Neuron (in vitro differentiated cells): ENCODE measurements around the gene MIF.

Source experiments
- H2AFZ ChIP-seq: one replicate; pipeline ENCODE4 v1.6.1; 2013; ENCODE audit warnings: low read depth, mild to moderate bottlenecking, inconsistent platforms, low read length, moderate library complexity
- H3K27me3 ChIP-seq: one replicate; pipeline ENCODE4 v1.6.1; 2013; ENCODE audit warnings: low read length; ENCODE audit not compliant: insufficient read depth
- H3K36me3 ChIP-seq: one replicate; pipeline ENCODE4 v1.6.1; 2013; ENCODE audit warnings: low read length; ENCODE audit not compliant: insufficient read depth
- H3K4me1 ChIP-seq: one replicate; pipeline ENCODE4 v1.6.1; 2013; ENCODE audit warnings: low read length; ENCODE audit not compliant: insufficient read depth
- H3K4me3 ChIP-seq: 2 replicates; pipeline ENCODE4 v1.5.1; 2013; ENCODE audit warnings: mild to moderate bottlenecking, low read length, moderate library complexity
- H3K9me3 ChIP-seq: one replicate; pipeline ENCODE4 v1.6.1; 2013; ENCODE audit warnings: low read length

MIF gene

DNA sequence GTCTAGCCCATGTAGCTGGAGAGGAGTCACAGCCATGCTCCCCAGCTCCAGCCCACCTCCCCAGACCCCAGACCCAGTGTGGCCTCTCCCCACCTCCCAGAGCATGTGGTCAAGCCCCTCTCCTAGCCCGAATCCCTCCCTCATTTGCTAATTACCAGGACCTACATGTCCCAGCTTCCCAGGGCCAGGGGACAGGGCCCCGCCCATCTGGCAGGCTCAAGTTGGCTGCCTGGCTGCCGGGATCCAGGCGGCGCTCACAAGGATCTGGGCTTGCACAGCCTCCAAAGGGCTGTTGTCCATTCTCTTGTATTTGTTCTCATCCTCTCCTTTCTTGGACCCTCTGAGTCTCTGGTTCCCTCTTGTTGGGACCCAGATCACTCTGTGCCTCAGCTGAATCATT, 4.6 kb upstream of the MIF start:
- Histone ChIP-seq H3K4me3 (no peak overlapping the region), H3K9me3 (peaks cover 3% of the 10 kb centered on the region), H2AFZ (no peak overlapping the region)

DNA sequence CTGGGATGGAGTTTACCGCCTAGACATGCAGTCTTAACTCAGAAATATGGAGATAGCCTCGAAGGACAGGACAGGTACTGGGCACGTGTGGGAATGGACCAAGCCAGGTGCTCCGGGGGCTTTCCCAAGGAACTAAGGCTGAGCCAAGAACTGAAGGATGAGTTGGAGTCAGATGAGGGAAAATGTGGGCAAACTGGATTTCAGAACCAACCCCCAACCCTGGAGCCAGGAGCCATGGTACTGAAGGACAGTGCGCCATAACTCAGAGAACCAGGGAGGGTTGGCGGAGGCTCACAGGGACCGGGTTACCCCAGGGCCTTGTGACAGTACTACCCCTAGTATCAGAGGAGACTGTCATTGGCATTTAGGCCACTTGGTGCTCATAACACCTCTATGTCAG, 2.5 kb upstream of the MIF start:
- no peak overlapping the region for H2AFZ ChIP-seq
- H3K36me3 ChIP-seq = peaks cover 7% of the 10 kb centered on the region
- H3K9me3 ChIP-seq = peaks cover 3% of the 10 kb centered on the region
- no peak overlapping the region for H3K4me3 ChIP-seq
- H3K27me3 ChIP-seq = no peaks in the 10 kb centered on the region
- H3K4me1 ChIP-seq = peaks cover 9% of the 10 kb centered on the region

More for the DNA sequence above, 4.6 kb upstream of the MIF start:
- Histone ChIP-seq H3K36me3 (no peaks in the 10 kb centered on the region), H3K4me1 (no peaks in the 10 kb centered on the region), H3K27me3 (no peaks in the 10 kb centered on the region)

DNA sequence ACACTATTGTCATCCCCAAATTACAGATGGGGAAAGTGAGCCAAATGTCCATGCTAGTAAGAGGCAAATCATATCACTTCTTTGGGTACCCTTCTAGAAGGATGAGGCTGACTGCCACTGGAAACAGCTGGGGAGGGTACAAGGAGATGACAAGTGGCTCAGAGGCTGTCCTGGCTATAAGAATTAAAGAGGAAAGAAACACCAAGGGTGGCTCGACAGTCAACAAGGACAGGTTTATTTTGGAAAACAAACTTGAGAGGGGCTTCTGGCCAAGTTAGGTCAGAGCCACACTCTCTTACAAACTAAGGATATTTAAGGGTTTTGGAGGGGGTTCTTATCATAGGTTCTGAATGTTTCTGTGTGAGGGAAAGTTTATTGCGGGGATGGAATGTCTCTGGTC, 2.1 kb upstream of the MIF start:
- Histone ChIP-seq H2AFZ (no peak overlapping the region), H3K27me3 (no peaks in the 10 kb centered on the region), H3K36me3 (peaks cover 10% of the 10 kb centered on the region), H3K9me3 (peaks cover 3% of the 10 kb centered on the region), H3K4me1 (peaks cover 9% of the 10 kb centered on the region), H3K4me3 (no peak overlapping the region)

DNA sequence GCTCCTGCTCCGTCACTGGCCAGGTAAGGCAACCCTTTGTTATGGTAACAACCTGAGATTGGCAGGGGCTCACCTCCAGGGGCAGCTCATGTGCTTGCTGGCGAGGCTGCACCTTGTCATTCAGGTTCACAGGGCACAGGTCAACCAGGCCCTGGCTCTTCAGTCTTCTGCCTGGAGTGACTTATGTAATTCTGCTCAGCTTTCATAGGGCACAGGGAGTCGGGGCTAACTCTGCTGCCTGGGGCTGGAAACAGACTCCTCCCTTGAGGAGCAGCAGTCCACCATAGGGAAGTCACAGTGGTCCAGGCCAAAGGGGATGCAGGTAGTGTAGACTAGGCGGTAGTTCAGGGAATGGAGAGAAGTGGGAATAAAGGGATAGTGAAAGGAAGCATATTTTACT, 1.5 kb upstream of the MIF start:
- no peak overlapping the region for H3K4me3 ChIP-seq
- H3K4me1 ChIP-seq = peaks cover 9% of the 10 kb centered on the region
- H2AFZ ChIP-seq = no peak overlapping the region
- no peaks in the 10 kb centered on the region for H3K27me3 ChIP-seq
- H3K9me3 ChIP-seq = peaks cover 3% of the 10 kb centered on the region
- peaks cover 10% of the 10 kb centered on the region for H3K36me3 ChIP-seq

DNA sequence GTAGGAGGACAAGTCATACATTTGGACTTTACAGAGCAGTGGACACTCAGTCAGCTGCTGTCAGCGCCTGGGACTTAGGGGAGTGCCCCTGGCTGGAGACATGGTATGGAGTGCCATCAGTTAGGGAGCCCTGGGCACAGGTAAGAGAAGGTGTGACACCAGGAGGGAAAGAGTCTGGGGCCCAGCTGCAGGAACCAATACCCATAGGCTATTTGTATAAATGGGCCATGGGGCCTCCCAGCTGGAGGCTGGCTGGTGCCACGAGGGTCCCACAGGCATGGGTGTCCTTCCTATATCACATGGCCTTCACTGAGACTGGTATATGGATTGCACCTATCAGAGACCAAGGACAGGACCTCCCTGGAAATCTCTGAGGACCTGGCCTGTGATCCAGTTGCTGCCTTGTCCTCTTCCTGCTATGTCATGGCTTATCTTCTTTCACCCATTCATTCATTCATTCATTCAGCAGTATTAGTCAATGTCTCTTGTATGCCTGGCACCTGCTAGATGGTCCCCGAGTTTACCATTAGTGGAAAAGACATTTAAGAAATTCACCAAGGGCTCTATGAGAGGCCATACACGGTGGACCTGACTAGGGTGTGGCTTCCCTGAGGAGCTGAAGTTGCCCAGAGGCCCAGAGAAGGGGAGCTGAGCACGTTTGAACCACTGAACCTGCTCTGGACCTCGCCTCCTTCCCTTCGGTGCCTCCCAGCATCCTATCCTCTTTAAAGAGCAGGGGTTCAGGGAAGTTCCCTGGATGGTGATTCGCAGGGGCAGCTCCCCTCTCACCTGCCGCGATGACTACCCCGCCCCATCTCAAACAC, 850 bp upstream of the MIF start:
- peak overlapping the region; percentile 11 for H3K4me3 ChIP-seq
- H3K4me1 ChIP-seq = peaks cover 9% of the 10 kb centered on the region
- H3K27me3 ChIP-seq = no peaks in the 10 kb centered on the region
- H3K9me3 ChIP-seq = peaks cover 3% of the 10 kb centered on the region
- H3K36me3 ChIP-seq = peaks cover 10% of the 10 kb centered on the region
- no peak overlapping the region for H2AFZ ChIP-seq

GRCh38 chr22:23894710-23895598, 771 bp downstream of the MIF start:
- H3K4me3 ChIP-seq = peak overlapping the region; percentile 42
- no peaks in the 10 kb centered on the region for H3K27me3 ChIP-seq
- peaks cover 3% of the 10 kb centered on the region for H3K9me3 ChIP-seq
- H3K36me3 ChIP-seq = peaks cover 10% of the 10 kb centered on the region
- H3K4me1 ChIP-seq = peaks cover 9% of the 10 kb centered on the region
- no peak overlapping the region for H2AFZ ChIP-seq

DNA sequence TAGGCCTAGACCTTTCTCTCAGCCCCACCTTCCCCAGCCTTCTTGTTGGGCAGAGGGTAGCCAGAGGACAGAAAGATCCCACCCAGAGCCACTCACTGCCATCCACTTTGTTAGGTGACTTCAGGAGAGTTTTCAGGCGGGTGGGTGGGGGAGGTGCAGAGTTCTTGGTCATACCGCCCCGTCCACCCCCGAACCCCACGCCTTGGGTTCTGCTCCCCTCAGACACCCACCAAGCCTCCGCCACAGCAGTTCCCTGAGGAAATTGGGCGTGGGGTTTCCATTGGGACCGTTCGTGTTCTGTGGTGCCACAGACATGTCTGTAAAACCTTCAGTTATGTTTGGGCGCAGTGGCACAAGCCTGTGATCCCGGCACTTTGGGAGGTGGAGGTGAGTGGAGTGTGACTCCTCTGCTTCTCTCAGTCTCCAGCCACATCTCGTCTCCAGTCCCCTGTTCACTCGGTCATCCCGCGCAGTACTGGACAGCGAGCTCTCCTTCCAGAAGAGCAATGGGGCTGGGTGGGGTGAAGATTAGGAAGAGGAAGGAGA, 1.5 kb downstream of the MIF start:
- peaks cover 9% of the 10 kb centered on the region for H3K4me1 ChIP-seq
- H3K27me3 ChIP-seq = no peaks in the 10 kb centered on the region
- H2AFZ ChIP-seq = no peak overlapping the region
- peaks cover 10% of the 10 kb centered on the region for H3K36me3 ChIP-seq
- H3K9me3 ChIP-seq = peaks cover 3% of the 10 kb centered on the region
- H3K4me3 ChIP-seq = peak overlapping the region; percentile 42

GRCh38 chr22:23896166-23896522, 2.0 kb downstream of the MIF start:
- H3K27me3 ChIP-seq = no peaks in the 10 kb centered on the region
- H3K9me3 ChIP-seq = peaks cover 3% of the 10 kb centered on the region
- H3K4me1 ChIP-seq = peaks cover 12% of the 10 kb centered on the region
- H3K4me3 ChIP-seq = no peak overlapping the region
- H3K36me3 ChIP-seq = peaks cover 10% of the 10 kb centered on the region
- no peak overlapping the region for H2AFZ ChIP-seq

DNA sequence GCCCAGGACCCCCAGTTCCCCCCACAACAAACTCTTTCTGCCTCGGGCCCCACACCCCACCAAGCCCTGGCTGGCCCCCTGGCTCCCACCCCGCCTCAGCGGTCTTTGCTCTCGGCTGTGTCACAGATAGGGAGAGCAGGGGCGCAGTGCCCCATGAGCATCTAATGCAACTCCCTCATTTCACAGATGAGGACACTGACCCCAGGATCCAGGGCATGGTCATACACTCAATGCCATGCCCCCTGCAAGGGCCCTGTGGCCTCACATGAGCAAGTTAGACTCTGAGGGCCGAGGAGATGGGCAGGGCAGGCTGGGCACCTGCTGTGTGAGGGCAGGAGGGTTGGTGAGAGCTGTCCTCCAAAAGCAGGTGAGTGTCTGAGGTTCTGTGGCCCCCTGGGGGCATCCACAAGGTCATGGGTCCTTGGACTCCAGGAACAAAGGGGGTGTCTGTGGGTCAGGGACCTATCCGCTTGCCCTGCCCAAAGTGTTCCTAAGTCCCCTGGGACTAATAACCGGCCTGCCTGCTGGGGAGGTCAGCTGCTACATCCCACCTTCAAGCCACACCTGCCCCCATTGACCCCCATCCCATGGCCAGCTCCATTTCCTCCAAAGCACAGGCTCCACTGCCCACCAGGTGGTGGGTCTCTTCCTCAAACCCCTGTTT, 2.5 kb downstream of the MIF start:
- Histone ChIP-seq H3K36me3 (peaks cover 10% of the 10 kb centered on the region), H2AFZ (no peak overlapping the region), H3K4me3 (no peak overlapping the region), H3K27me3 (no peaks in the 10 kb centered on the region), H3K9me3 (peaks cover 3% of the 10 kb centered on the region), H3K4me1 (peaks cover 17% of the 10 kb centered on the region)

GRCh38 chr22:23897320-23897719, 3.1 kb downstream of the MIF start:
- Histone ChIP-seq H3K27me3 (no peaks in the 10 kb centered on the region), H3K4me1 (peaks cover 19% of the 10 kb centered on the region), H3K36me3 (peaks cover 10% of the 10 kb centered on the region), H2AFZ (no peak overlapping the region), H3K9me3 (no peaks in the 10 kb centered on the region), H3K4me3 (no peak overlapping the region)

GRCh38 chr22:23898006-23898974, 4.1 kb downstream of the MIF start:
- Histone ChIP-seq H3K27me3 (no peaks in the 10 kb centered on the region), H3K9me3 (no peaks in the 10 kb centered on the region), H2AFZ (no peak overlapping the region), H3K4me3 (no peak overlapping the region), H3K36me3 (peaks cover 10% of the 10 kb centered on the region), H3K4me1 (peaks cover 19% of the 10 kb centered on the region)
